K562 (cell line): ENCODE measurements around the gene SAP25. TPM values are rescaled to one million over a fixed set of nuclear protein-coding genes. Genes with fewer than 3 reads are reported as not detected.
A peak's percentile ranks its signal among the peaks of the same experiment; 100 is the strongest.

Source experiments
- ASH1L ChIP-seq: fragments of 450-650 bp; IDR thresholded peaks from 2 replicates; pipeline ENCODE4 v1.6.1; 2018; ENCODE audit warnings: borderline replicate concordance, mild to moderate bottlenecking, low read depth; ENCODE audit not compliant: partially characterized antibody
- ATF1 ChIP-seq, 2 experiments: fragments of 450-650 bp in 1 of 2; IDR thresholded peaks; 2 replicates each; pipeline ENCODE4 v1.6.1; 2016; ENCODE audit warnings: missing compliant biosample characterization in 1 of 2, missing genetic modification characterization in 1 of 2
- ESRRA ChIP-seq: fragments of 450-650 bp; IDR thresholded peaks from 2 replicates; pipeline ENCODE4 v1.6.1; 2014; ENCODE audit warnings: low read depth, mild to moderate bottlenecking, moderate library complexity, borderline replicate concordance
- EWSR1 ChIP-seq: fragments of 450-650 bp; IDR thresholded peaks from 2 replicates; pipeline ENCODE4 v1.6.1; 2018; ENCODE audit warnings: borderline replicate concordance, mild to moderate bottlenecking, low read depth, moderate library complexity; ENCODE audit not compliant: partially characterized antibody
- HDAC3 ChIP-seq: fragments of 450-650 bp; IDR thresholded peaks from 2 replicates; pipeline ENCODE4 v1.6.1; 2018; ENCODE audit warnings: borderline replicate concordance, mild to moderate bottlenecking, moderate library complexity; ENCODE audit not compliant: partially characterized antibody
- HLTF ChIP-seq: fragments of 450-650 bp; IDR thresholded peaks from 2 replicates; pipeline ENCODE4 v1.6.1; 2016
- HMG20A ChIP-seq: fragments of 450-650 bp; formaldehyde crosslinking; conservative IDR thresholded peaks from 2 replicates; pipeline ENCODE4 v1.4.0; 2020; ENCODE audit warnings: mild to moderate bottlenecking, mixed read lengths
- HSF4 ChIP-seq: fragments of 250-450 bp; sonication (Bioruptor Pico); IDR thresholded peaks from 2 replicates; pipeline ENCODE4 v2.1.2; 2022; ENCODE audit warnings: mild to moderate bottlenecking, moderate library complexity, borderline replicate concordance
- MAFG ChIP-seq: fragments of 450-650 bp; conservative IDR thresholded peaks from 2 replicates; pipeline ENCODE4 v1.6.1; 2016; ENCODE audit warnings: missing genetic modification characterization, missing compliant biosample characterization
- MCM3 ChIP-seq: fragments of 450-650 bp; IDR thresholded peaks from 2 replicates; pipeline ENCODE4 v1.6.1; 2016
- MEF2A ChIP-seq: IDR thresholded peaks from 2 replicates; pipeline ENCODE4 v1.6.1; 2011; ENCODE audit warnings: low read depth, mild to moderate bottlenecking, low read length, moderate library complexity; ENCODE audit not compliant: control insufficient read depth
- NCOR1 ChIP-seq: fragments of 450-650 bp; IDR thresholded peaks from 2 replicates; pipeline ENCODE4 v1.6.1; 2016; ENCODE audit warnings: mild to moderate bottlenecking, moderate library complexity
- RAD51 ChIP-seq: fragments of 450-650 bp; IDR thresholded peaks from 2 replicates; pipeline ENCODE4 v1.7.1; 2016; ENCODE audit warnings: low read depth, mild to moderate bottlenecking, borderline replicate concordance
- ZNF41 ChIP-seq: fragments of 250-450 bp; sonication (Bioruptor Pico); conservative IDR thresholded peaks from 2 replicates; pipeline ENCODE4 v1.4.0; 2020; ENCODE audit warnings: mild to moderate bottlenecking
- ZNF444 ChIP-seq: fragments of 250-450 bp; sonication (Bioruptor Pico); IDR thresholded peaks from 2 replicates; pipeline ENCODE4 v1.4.0; 2020; ENCODE audit warnings: mild to moderate bottlenecking, moderate library complexity
- ZNF584 ChIP-seq: fragments of 200-800 bp; sonication (Bioruptor generic); IDR thresholded peaks from 2 replicates; pipeline ENCODE4 v1.6.1; 2016; ENCODE audit warnings: low read depth, mild to moderate bottlenecking, missing genetic modification characterization, missing compliant biosample characterization
- ZNF586 ChIP-seq: fragments of 450-650 bp; formaldehyde crosslinking; conservative IDR thresholded peaks from 2 replicates; pipeline ENCODE4 v1.4.0; 2020; ENCODE audit warnings: mild to moderate bottlenecking, moderate library complexity
- polyA plus RNA-seq, 8 experiments: library from polyadenylated mRNA; depleted of rRNA in 4 of 8; stranded (reverse) in 5 of 8; unstranded in 3 of 8; fragments of >200 nt; fragmentation: Nextera tagmentation in 2 of 8; fragmentation: Illumina TruSeq in 1 of 8; extraction: Ambion mirVana in 2 of 8; extraction: Trizol in 1 of 8; gene quantifications; 2 replicates each; pipeline versions ENCODE4 v1.2.1 to v1.2.3, GENCODE V29; 2011 to 2014; ENCODE audit warnings: inconsistent platforms in 1 of 8, missing spikeins in 1 of 8
- total RNA-seq, 7 experiments: library from RNA; depleted of rRNA in 6 of 7; stranded (reverse); fragments of >200 nt in 6 of 7; fragmentation: Illumina TruSeq in 2 of 7; extraction: Trizol in 2 of 7; gene quantifications; 2 replicates each; pipeline versions ENCODE4 v1.2.1 to v1.2.3, GENCODE V29; 2011 to 2021; ENCODE audit warnings: low replicate concordance in 1 of 7
- TF ChIP-seq, protein P1 (sequence below): fragments of 250-450 bp; sonication (Bioruptor Pico); IDR thresholded peaks from 2 replicates; pipeline ENCODE4 v1.4.0; 2020
- TF ChIP-seq, protein P2 (sequence below): sonication (generic); formaldehyde crosslinking; IDR thresholded peaks from 2 replicates; pipeline ENCODE4 v1.8.0; 2022; ENCODE audit warnings: missing genetic modification reagents, mild to moderate bottlenecking, moderate library complexity, borderline replicate concordance
- TF ChIP-seq, protein P3 (sequence below): fragments of 250-450 bp; sonication (Bioruptor Pico); IDR thresholded peaks from 2 replicates; pipeline ENCODE4 v1.4.0; 2020; ENCODE audit warnings: mild to moderate bottlenecking, moderate library complexity
- TF ChIP-seq, protein P4 (sequence below): fragments of 450-650 bp; IDR thresholded peaks from one replicate; pipeline ENCODE4 v1.6.1; 2018; ENCODE audit warnings: mild to moderate bottlenecking, moderate library complexity; ENCODE audit not compliant: partially characterized antibody
- TF ChIP-seq, protein P5 (sequence below): sonication (generic); formaldehyde crosslinking; IDR thresholded peaks from 2 replicates; pipeline ENCODE4 v1.8.1; 2022; ENCODE audit warnings: missing genetic modification reagents

The SAP25 gene
- total and polyA plus RNA-seq, 9 of the 15 experiments (the other 6 are each of a cell fraction or from before 2014, with no cell fraction given): 0.13 to 5.3 (median 0.78) TPM; not detected in 1

DNA sequence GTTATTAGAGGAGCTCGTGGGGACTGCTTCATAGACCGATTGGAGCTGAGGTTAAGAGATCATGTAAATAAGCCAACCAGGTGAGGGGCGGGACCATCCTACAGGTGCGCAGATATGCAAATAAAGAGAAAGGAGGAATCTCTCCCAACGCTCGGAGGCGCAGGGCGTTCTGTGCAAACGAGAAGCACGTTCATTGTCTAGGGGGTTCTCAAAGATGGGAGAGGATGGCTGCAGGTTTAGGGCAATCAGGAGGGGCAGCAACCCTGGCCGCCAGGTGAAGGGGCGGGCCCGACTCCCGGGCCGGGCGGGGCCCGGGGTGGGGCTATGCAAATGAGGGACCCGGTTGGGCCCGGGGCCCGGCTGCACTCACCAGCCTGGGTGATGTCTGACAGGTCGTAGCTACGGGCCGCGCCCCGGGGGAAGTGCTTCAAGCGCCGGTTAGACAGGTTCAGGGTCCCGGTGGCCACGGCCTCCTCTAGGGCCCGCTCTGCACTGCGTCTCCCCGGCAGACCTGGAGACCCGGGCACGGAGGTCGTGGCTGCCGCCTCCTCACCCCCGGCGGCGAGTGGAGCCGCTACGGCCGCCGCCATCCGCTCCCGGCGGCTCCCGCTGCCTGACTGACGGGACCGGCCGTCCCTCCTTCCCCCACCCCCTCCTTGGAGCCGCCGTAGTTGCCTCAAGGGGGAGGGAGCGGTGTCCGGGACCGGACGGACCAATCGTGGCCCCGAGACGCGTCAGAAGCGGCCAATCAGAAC is 12.0 kb upstream of the SAP25 start, which contains the start of gene LRCH4 (continued):
- TF ChIP-seq HLTF: no peak
- TF ChIP-seq, protein P1, sequence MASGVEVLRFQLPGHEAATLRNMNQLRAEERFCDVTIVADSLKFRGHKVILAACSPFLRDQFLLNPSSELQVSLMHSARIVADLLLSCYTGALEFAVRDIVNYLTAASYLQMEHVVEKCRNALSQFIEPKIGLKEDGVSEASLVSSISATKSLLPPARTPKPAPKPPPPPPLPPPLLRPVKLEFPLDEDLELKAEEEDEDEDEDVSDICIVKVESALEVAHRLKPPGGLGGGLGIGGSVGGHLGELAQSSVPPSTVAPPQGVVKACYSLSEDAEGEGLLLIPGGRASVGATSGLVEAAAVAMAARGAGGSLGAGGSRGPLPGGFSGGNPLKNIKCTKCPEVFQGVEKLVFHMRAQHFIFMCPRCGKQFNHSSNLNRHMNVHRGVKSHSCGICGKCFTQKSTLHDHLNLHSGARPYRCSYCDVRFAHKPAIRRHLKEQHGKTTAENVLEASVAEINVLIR (CRISPR knock-in tag): no peak
- no peak for TF ChIP-seq HDAC3
- TF ChIP-seq, protein P2, sequence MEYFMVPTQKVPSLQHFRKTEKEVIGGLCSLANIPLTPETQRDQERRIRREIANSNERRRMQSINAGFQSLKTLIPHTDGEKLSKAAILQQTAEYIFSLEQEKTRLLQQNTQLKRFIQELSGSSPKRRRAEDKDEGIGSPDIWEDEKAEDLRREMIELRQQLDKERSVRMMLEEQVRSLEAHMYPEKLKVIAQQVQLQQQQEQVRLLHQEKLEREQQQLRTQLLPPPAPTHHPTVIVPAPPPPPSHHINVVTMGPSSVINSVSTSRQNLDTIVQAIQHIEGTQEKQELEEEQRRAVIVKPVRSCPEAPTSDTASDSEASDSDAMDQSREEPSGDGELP (CRISPR knock-in tag): no peak
- no peak for TF ChIP-seq RAD51
- no peak for TF ChIP-seq MEF2A
- no peak for TF ChIP-seq ASH1L
- TF ChIP-seq, protein P3, sequence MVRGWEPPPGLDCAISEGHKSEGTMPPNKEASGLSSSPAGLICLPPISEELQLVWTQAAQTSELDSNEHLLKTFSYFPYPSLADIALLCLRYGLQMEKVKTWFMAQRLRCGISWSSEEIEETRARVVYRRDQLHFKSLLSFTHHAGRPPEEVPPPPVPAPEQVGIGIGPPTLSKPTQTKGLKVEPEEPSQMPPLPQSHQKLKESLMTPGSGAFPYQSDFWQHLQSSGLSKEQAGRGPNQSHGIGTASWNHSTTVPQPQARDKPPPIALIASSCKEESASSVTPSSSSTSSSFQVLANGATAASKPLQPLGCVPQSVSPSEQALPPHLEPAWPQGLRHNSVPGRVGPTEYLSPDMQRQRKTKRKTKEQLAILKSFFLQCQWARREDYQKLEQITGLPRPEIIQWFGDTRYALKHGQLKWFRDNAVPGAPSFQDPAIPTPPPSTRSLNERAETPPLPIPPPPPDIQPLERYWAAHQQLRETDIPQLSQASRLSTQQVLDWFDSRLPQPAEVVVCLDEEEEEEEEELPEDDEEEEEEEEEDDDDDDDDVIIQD (CRISPR knock-in tag): 0 out of 2 replicates have a peak, but pooled peaks have one; percentile 55
- TF ChIP-seq ZNF584 (CRISPR knock-in tag): no peak
- TF ChIP-seq ESRRA: no peak; the same call in 1 of the 2 replicates
- no peak for TF ChIP-seq MCM3
- TF ChIP-seq ATF1 (CRISPR knock-in tag; IDR thresholded peaks at IDR 0.05): no peak; the same call in 1 of the 2 replicates
- no peak for TF ChIP-seq ATF1 (tag; IDR thresholded peaks at IDR 0.05)
- TF ChIP-seq NCOR1: no peak
- TF ChIP-seq HMG20A: no peak
- no peak for TF ChIP-seq EWSR1
- TF ChIP-seq HSF4 (CRISPR knock-in tag): 0 out of 2 replicates have a peak, but pooled peaks have one; percentile 32
- 0 out of 2 replicates have a peak, but pooled peaks have one; percentile 27 for TF ChIP-seq ZNF41 (CRISPR knock-in tag)
- TF ChIP-seq, protein P4, sequence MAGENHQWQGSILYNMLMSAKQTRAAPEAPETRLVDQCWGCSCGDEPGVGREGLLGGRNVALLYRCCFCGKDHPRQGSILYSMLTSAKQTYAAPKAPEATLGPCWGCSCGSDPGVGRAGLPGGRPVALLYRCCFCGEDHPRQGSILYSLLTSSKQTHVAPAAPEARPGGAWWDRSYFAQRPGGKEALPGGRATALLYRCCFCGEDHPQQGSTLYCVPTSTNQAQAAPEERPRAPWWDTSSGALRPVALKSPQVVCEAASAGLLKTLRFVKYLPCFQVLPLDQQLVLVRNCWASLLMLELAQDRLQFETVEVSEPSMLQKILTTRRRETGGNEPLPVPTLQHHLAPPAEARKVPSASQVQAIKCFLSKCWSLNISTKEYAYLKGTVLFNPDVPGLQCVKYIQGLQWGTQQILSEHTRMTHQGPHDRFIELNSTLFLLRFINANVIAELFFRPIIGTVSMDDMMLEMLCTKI: no peak
- no peak for TF ChIP-seq ZNF586
- no peak for TF ChIP-seq ZNF444 (CRISPR knock-in tag)
- TF ChIP-seq MAFG (tag): no peak
- TF ChIP-seq, protein P5, sequence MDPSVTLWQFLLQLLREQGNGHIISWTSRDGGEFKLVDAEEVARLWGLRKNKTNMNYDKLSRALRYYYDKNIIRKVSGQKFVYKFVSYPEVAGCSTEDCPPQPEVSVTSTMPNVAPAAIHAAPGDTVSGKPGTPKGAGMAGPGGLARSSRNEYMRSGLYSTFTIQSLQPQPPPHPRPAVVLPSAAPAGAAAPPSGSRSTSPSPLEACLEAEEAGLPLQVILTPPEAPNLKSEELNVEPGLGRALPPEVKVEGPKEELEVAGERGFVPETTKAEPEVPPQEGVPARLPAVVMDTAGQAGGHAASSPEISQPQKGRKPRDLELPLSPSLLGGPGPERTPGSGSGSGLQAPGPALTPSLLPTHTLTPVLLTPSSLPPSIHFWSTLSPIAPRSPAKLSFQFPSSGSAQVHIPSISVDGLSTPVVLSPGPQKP (CRISPR knock-in tag): no peak
